ENCODE measurements around the gene EMILIN3.

Gene EMILIN3

DNA sequence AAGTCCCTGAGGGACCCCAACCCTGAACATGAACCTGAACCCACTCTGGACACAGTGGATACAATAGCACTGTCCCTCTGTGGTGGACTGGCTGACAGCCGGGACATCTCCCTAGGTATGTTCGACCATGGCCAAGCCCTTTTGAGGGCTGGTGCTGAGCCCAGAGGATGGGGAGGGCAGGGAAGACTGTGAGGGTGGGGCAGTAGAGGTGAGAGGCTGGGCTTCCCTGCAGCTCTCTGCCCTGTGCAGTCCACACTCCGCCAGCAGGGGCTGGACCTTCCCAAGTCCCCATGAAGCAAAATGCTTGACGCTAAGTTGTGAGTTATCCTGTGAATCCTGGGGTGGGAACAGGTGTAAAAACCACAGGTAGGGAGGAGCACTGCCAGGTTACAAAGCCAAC is 14.5 kb downstream of the EMILIN3 start:
- DNase-seq (ENCODE audit: low read depth) = no peak
- TF ChIP-seq, protein P1, sequence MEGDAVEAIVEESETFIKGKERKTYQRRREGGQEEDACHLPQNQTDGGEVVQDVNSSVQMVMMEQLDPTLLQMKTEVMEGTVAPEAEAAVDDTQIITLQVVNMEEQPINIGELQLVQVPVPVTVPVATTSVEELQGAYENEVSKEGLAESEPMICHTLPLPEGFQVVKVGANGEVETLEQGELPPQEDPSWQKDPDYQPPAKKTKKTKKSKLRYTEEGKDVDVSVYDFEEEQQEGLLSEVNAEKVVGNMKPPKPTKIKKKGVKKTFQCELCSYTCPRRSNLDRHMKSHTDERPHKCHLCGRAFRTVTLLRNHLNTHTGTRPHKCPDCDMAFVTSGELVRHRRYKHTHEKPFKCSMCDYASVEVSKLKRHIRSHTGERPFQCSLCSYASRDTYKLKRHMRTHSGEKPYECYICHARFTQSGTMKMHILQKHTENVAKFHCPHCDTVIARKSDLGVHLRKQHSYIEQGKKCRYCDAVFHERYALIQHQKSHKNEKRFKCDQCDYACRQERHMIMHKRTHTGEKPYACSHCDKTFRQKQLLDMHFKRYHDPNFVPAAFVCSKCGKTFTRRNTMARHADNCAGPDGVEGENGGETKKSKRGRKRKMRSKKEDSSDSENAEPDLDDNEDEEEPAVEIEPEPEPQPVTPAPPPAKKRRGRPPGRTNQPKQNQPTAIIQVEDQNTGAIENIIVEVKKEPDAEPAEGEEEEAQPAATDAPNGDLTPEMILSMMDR (IDR thresholded peaks at IDR 0.05; ENCODE audit: control insufficient read depth, insufficient read depth, low read depth, low read length, missing control alignments) = no peak
- H3K4me3 ChIP-seq (ENCODE audit: control insufficient read depth, low read depth, low read length) = no peak overlapping the region

DNA sequence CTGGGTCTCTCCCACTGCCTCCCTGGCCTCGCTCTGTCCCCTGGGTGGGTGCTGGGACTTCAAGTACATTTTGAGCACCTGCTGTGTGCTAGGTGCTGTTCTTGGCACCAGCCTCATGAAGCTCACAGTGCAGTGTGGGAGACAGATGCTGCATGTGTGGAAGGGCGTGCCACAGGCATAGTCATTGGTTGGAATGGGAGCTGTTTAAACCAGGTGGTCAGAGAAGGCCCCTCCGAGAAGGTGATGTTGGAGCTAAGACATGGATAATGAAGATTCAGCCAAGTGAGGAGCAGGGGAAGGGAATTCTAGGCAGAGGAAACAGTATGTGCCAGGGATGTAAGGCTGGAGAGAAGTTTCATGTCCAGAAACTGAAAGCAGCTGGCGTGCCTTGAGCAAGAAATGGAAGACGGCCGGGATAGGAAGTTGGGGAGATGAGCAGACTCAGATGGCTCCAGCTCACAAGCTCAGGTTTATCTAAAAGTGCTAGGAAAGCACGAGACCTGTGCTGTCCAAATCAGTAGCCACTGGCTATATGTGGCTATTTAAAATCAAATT is 16.1 kb downstream of the EMILIN3 start:
- TF ChIP-seq, protein P1 (IDR thresholded peaks at IDR 0.05; ENCODE audit: control insufficient read depth, insufficient read depth, low read depth, low read length, missing control alignments) = no peak
- DNase-seq (ENCODE audit: low read depth) = no peak

DNA sequence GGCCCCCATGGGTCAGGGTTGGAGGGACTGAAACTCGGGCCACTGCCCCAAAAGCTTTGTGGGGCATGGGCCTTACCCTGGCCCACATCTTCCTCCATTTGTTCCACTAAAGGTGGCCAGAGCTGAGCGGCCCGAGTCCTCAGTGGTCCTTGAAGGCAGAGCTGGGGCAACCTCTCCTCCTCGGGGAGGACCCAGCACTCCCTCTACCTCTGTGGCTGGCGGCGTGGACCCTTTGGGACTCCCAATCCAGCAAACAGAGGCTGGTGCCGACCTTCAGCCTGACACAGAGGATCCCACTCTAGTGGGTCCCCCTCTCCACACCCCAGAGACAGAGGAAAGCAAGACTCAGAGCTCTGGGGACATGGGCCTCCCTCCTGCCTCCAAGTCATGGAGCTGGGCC is 16.7 kb downstream of the EMILIN3 start:
- no peak overlapping the region for H3K4me3 ChIP-seq (ENCODE audit: control insufficient read depth, low read depth, low read length)
- no peak for DNase-seq (ENCODE audit: low read depth)
- TF ChIP-seq, protein P1 (IDR thresholded peaks at IDR 0.05; ENCODE audit: control insufficient read depth, insufficient read depth, low read depth, low read length, missing control alignments) = no peak

More for the DNA sequence above, 16.1 kb downstream of the EMILIN3 start:
- no peak overlapping the region for H3K4me3 ChIP-seq (ENCODE audit: control insufficient read depth, low read depth, low read length)

DNA sequence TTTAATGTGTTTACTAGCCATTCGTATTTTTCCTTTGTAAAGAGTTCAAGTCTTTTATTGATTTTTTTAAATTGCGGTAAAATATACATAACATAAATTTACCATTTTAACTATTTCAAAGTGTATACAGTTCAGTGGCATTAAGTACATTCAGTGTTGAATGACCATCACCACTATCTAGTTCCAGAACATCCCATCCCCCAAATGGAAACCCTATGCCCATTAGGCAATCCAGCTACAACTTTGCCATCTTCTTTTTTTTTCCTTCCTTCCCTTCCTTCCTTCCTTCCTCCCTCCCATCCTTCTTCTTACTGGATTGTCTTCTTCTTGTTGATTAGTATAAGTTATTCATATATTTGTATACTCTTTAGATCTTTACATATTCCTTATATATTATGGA is 17.4 kb downstream of the EMILIN3 start:
- TF ChIP-seq, protein P1 (IDR thresholded peaks at IDR 0.05; ENCODE audit: control insufficient read depth, insufficient read depth, low read depth, low read length, missing control alignments) = no peak

DNA sequence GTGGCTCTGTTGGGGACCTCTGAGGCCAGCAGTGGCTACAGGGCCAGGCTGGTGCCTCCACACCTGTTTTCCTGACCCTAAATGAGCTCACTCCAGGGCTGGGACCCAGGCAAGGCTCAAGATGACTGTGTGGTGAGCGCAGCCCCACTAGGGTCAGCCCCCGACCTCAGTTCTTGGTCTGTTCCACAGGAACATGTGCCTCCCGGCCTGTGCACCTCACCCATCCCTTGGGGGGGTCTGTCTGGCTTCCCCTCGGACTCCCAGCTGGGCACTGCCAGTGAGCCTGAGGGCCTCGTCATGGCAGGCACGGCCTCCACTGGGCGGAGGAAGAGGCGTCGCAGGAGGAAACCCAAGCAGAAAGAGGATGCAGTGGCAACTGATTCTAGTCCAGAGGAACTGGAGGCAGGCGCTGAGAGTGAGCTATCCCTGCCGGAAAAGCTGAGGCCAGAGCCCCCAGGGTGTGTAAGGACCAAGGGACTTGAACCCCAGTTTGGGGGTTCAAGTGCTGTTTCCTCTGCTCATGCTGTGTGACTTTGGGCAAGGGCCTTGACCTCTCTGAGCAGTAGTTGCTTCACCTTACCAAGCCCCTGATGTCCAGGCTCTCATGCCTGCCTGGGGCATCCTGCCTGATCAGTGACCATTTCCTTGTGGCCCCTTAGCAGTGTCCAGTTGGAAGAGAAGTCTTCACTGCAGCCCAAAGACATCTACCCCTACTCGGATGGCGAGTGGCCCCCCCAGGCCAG is 18.0 kb downstream of the EMILIN3 start:
- TF ChIP-seq, protein P1 (IDR thresholded peaks at IDR 0.05; ENCODE audit: control insufficient read depth, insufficient read depth, low read depth, low read length, missing control alignments) = no peak
- H3K4me3 ChIP-seq (ENCODE audit: control insufficient read depth, low read depth, low read length) = no peak overlapping the region
- no peak for DNase-seq (ENCODE audit: low read depth)

More for the DNA sequence above, 17.4 kb downstream of the EMILIN3 start:
- DNase-seq (ENCODE audit: low read depth) = no peak
- no peak overlapping the region for H3K4me3 ChIP-seq (ENCODE audit: control insufficient read depth, low read depth, low read length)

DNA sequence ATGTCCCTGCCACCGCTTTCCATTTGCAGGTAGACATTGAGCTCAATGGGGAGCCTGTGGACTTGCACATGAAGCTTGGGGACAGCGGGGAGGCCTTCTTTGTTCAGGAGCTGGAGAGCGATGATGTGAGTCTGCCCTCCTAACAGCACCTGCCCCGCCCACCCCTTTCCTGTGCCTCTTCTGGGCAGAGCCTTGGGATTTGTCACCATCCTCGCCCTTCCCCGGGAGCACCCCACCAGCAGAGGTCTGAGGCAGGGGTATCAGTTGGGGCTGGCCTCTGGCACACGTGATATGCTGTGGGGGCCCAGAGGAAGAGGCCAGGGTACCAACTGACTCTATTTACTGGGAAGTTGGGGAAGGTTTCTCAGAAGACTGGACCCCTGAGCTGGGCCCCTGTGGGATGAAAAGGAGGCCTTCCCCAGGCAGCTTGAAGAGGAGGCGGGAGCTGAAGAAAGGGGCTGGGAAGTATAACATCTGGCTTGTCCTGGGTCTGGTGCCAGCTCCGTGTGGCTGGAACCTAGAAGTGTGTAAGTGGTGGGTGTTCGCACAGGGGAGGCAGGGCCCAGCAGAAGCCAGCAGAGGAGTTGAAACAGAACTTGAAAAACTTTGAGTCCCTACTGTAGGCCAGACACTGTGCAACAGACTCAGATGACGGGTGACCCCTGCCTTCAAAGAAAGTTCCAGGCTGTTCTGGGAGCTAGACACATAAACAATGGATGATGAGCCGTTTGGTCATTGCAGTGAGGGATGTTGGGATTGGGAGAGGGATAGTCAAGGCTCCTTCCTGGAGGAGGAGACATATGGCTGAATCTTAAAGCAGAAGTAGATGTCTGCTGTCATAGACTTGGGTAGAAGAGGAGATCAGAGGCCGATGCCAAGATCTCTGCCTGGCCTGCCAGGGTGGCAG is 18.8 kb downstream of the EMILIN3 start:
- DNase-seq (ENCODE audit: low read depth) = no peak

More for the DNA sequence above, 18.8 kb downstream of the EMILIN3 start:
- H3K4me3 ChIP-seq (ENCODE audit: control insufficient read depth, low read depth, low read length) = no peak overlapping the region
- TF ChIP-seq, protein P1 (IDR thresholded peaks at IDR 0.05; ENCODE audit: control insufficient read depth, insufficient read depth, low read depth, low read length, missing control alignments) = no peak
